Stimulated activated naive CD4-positive, alpha-beta T cell (primary cell): ENCODE data around the gene HOXB13.

Experiments used
- DNase-seq, 6 experiments: peaks; one replicate each; lab custom pipeline; 2025; lab: John Stamatoyannopoulos, UW

HOXB13 gene

DNA sequence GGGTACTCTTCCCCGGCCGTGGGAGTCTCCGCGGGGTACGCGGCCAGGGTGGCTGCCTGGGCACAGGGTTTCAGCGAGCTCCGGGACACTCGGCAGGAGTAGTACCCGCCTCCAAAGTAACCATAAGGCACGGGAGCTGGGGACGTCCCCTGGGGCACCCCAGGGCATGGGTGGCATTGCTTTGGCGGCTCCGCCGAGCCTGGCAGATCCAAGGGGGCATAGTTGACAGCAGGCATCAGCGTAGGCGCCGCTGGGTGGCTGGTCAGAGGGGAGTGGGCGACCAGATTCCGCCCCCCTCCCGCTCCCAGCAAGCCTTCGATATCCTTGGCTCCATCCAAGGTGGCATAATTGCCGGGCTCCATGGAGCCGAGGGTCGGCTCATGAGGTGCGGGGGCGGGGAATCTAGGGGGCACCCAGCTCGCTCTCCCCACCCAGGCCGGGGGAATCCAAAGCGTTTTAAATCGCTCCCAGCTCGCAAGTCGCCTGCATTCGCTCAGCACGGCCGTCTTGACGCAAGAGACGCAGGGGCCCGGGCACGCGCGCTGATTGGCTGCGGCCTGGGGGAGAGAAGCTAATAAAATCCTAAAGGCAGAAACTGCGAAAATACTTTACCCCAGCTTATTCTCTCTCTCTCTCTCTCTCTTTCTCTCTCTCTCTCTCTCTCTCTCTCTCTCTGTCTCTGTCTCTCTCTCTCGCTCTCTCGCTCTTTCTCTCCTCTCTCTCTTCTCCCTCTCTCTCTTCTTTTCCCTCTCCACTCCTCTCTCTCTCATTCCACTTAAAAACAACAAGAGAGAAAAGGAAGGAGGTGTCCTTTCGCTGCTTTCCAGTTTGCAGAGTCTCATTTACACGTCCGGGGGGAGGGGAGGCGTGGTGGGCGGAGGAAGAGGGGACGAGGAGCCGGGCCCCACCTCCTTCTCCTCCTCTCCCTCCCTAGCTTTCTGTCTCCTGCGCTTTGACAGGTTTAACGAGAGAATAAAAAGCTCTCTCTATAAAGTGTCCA lies at the start of gene HOXB13:
Gene HOXB13 (minus strand): TSS at position 519 of the 1,000 bp plus-strand sequence. CDS start 157 bp downstream, at position 362.
- DNase-seq, result peak in 3 of 6 experiments; percentile 13 to 37 (median 21)

DNA sequence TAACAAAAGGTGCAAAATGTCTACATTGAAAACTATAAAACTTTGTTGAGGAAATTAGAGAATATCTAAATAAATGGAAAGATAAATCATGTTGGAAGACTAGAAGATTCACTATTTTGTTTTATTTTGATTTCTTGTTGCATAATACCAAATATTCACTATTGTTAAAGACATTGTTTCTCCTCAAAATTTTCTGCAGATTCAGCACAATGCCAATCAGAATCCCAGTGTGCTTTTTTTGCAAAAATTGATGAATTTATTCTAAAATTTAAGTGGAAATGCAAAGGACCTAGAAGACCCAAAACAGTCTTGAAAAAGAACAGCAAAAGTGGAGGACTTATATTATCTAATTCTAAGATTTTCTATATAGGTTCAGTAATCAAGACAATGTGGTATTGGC lies 48.1 kb upstream of the HOXB13 start:
- no peak for DNase-seq

DNA sequence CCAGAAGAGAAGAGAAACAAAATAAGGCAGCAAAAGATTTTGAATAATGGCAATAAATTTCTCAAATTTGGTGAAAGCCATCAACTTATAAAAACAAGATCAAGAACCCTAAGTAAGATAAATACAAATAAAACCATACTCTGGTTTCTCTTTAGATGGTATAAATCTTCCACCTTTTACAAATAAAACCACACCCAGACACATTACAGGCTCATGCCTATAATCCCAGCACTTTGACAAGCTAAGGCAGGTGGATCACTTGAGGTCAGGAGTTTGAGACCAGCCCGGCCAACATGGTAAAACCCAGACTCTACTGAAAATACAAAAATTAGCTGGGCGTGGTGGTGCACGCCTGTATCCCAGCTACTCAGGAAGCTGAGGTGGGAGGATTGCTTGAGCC lies 44.7 kb upstream of the HOXB13 start:
- no peak for DNase-seq

DNA sequence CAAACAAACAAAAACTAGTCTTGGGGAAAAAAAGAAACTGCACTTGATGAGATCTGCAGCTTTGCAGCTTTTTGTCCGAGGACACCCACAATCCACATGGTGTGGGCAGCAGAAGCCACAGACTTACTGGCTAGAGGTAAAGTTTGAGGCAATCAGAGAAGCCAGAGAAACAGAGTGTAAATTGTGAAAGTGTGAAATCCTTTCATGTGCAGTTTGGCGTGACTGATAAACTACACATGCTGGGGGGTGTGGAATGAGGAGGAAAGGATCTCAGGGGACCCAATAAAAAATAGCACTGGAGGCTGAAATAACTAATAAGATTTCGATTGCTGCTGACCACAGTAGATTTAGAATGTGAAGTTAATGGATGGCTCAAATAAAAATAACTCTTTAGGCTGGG lies 42.4 kb upstream of the HOXB13 start:
- no peak for DNase-seq

DNA sequence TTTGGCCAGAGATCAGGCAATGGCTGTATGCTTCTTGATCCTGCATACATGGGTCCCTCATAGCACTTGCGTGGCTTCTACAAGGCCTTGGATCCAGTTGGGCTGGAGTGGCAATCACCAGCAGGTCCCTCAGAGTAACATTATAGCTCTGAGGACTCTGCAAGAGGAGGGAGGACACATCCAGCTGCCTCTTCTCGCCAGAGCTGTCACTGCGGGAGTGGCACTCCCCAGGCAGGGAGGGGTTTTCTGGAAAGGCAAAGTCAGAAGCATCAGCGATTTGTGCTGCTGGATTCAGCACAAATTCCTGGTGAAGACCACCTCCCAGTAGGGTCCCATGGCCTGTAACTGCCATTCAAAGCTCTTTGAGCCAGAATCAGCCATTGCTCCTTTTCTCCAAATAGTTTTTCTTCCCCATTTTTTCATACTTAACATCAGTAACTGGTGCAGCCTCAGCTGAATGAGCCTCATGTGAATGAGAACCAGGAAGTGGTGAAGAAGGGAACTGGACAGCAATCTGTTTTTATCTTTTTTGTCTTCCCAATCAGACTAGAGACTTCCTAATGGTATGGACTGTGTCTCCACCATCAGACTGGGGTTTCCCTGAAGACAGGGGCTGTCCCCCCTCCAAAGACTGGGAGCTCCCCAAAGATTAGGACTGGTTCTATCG lies 40.6 kb upstream of the HOXB13 start:
- DNase-seq, result no peak

DNA sequence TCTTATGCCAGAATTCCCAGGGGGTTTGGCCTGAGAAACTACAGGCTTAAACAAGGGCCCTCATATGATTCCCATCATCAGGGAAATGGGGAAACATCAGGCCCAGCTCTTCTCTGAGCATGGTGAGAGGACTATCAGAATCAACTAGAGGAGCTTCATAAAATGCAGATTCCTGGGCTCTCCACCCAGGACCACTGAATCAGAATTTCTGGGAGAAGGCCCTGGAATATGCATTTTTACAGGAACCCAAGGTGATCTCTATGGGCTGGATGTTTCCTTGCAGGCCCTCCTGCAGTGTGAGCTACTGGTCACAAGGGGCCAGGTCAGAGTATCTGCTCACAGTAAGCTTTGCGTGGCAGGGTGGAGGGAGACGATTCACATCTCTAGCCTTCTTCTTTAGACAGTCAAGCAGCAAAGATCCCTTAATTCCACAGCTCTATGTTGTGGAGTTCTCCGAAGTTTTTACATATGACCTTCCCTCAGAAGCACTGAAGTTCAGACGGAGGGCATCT lies 38.8 kb upstream of the HOXB13 start:
- DNase-seq, result no peak

DNA sequence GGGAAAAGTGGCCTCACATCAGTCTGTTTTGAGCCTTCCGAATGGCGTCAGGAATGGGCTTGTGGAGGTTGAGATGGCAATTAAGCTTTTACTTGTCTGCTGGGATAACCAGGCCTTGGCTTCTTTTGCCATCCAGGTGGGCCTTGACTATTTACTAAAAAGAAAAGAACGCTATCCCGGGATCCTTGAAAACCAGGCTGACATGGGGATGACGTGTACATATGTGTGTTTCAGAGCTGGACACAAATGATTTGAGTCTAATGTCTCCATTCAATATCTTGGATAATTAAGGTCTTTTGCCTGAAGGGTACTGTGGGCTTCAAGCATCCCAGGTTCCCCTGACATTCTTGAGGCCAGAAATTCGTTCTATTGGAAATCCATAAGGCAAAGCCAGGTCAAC lies 32.6 kb upstream of the HOXB13 start:
- no peak for DNase-seq

DNA sequence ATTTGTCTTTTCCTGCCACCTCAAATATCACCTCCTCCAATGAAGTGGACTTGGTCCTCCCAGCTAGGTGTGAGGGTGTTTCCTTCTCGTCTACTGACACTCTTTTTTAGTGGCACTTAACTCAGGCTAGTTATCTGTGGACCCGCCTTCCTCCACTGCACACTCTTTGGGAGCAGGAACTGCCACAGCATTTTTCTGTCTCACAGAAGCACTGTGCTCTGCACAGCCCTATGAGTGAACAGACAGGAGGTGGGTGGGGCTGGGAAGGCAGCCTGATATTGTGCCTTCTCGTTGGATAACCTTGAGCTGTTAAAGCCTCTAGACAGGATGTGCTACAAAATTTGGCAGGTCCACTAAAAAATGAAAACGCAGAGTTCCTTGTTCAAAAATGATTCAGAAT lies 31.9 kb upstream of the HOXB13 start:
- DNase-seq, result no peak

DNA sequence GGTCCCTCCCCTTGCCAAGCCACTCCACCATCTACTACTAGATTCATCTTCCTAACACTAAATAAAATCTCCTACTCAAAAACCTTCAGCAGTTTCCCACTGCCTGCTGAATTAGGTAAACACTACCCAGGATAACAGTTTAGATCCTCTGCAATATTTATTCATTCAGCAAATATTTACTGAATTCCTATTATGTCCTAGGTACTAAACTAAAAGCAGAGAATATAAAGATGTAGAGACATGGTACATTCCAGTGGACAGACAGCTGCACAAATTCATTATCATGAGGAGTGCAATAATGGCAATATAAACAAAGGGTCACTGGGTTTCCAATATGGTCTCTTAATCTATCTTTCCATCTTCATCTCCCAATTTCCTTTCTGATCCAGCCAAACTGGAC lies 30.7 kb upstream of the HOXB13 start:
- no peak for DNase-seq

DNA sequence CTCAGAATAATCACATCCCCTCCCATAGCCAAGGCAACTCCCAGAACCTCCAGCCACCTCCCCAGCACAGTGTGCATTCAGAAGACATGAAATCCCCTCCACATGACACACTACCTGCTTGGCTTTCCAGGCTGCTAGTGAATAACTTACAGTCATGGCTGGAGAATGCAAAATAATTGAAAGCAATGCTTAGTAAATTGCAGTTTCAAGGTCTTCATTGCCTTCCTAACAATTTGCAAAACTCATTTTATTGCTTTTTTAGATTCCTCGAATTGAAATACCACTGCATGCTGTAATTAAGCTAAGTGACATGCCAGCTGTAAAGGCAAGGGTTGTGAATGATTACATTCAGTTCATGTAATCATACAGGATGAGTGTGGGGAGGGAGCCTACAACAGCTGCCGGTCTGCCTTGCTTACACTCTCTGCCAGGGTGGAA lies 29.0 kb upstream of the HOXB13 start:
- no peak for DNase-seq

DNA sequence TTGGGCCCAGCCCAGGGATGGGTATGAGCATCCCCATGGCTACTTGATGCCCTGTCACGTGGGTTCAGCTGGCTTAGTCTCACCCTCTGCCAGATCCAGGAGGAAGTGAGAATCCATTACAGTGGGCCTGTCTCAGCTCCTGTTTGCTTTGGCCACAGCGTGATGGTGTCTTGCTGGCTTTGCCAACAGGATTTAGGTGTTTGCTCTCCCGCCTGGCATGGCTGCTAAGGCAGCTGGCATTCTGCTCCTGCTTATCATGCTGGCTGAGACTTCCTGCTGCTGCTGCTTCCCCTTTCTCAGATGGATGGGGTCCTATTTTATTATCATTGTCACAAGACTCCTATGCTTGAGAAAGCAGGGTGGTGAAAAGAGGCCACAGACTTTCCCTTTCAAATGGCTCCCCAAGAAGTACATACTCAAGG lies 28.3 kb upstream of the HOXB13 start:
- DNase-seq, result no peak

DNA sequence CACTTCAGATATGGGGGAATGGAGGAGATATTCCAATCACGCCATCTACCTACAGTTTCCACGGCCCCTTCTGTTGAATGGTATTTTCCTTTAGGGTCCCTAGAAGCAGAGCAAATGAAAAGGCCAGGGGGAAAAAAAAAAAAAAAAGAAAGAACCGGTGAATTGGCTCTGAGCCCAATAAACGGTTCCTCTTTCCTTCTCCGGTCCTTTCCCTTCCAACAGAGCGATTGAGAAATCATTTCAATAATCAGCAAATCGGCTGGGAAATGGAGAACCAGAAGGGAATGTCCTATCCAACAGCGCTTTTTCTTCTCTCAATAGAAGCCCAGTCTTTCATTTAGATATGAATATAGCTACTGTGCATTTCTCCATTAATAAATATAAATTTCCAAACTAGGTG lies 26.8 kb upstream of the HOXB13 start:
- no peak for DNase-seq

DNA sequence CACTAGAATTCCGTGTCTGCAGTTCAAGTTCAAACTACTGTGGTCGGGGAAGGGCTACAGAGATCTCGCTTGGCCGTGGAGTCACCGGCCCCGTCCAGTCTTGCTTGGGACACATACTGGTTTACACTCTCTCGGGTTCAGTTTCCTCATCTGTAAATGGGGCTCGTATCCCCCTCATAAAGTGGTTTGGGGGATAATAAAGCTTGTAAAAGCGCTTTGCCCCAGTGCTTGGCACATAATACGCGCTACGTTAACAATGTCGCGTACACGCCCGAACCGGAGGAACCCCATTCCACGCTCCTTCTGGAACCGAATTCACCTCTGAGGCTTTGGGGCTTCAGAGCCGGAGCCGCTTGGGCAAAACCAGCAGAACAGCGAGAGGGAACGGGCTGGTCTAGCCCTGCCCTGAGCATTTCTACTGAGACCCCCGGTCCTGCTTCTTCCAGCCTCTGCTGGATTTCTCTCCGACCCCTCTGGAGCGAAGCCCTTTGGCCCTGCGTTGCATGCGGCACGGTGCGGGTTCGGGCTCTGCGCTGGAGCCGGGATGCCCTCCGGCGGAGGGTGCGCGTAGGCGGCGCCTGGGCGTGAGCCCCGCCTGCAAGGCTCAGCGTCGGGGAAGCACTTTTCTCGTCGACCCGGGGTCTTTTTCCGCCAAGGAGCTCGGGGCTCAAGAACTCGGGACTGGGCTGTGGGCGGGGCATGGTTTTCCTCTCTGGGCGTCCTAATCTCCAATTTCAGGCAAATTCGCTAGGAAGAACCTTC lies 26.1 kb upstream of the HOXB13 start:
- no peak for DNase-seq

DNA sequence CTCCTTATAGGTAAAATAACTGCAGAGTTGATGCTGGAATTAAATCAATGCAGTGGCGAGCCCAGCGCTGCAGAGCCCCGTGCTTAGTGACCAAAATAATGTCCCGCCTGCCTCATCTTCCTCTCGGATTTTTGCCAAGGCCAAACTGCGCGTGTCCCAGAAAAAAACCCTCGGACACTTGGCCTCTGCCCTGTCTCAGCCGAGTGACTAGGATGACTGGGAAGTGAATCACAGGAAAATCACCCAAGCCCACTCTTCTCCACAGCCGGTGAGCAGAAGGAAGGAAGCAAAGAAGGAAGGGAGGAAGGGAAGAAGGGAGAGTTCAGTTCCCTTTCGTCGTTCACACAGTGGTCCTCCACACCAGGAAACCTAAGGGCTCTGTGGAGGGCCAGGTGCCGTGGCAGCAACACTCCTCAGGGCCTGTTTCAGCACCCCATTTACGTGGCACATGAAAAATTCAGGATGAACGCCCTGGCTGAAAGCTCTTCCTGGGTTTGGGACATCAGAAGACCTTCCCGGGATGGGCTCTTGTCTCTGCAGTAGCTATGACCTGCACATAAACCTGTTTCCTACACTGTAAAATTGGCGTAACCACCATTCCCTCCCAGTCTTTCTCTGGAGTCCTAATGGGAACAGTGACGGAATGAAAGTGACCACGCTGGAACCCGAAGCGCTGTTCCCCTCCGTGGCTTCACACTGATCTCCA lies 25.4 kb upstream of the HOXB13 start:
- no peak for DNase-seq

DNA sequence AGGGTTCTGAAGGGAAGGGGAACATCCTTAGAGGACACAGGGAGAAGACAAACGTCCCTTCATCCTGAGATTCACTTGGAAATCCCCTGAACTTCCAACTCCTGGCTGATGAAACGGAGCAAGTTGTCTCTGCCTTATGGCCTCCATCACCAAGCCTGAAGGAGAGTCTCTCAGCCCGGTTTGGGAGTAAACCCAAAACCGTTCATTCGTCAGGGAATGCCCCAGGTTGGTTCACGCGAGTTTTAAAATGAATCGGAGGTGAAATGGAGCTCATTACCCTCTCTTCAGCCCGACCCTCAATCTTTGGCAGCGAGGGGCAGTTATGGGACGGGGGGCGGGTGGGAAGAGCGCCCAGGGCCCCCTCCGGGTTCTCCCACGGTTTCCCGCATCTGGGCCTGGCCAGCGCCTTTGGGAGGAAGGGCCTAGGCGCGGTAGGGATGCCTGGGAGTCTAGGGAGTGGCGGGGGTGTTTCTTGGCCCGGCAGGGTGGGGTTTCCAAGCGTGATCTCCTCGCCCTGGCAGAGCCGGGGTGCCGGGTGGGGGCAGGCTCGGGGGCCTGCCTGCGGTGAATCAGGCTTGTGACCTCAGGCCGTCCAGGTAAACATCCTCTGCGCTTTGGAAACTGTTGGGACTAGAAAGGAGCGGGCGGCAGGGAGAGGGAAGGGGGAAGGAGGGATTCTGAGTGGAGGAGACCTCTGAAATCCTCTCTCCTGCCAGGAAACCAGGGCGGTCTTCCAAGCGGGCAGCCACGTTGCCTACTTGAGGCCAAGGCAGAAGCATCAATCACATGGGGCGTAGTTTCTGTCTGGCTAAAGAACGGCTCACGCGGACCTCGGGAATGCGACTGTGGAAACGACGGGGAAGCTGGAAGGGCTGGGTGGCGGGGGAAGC lies 24.1 kb upstream of the HOXB13 start:
- DNase-seq, result no peak

DNA sequence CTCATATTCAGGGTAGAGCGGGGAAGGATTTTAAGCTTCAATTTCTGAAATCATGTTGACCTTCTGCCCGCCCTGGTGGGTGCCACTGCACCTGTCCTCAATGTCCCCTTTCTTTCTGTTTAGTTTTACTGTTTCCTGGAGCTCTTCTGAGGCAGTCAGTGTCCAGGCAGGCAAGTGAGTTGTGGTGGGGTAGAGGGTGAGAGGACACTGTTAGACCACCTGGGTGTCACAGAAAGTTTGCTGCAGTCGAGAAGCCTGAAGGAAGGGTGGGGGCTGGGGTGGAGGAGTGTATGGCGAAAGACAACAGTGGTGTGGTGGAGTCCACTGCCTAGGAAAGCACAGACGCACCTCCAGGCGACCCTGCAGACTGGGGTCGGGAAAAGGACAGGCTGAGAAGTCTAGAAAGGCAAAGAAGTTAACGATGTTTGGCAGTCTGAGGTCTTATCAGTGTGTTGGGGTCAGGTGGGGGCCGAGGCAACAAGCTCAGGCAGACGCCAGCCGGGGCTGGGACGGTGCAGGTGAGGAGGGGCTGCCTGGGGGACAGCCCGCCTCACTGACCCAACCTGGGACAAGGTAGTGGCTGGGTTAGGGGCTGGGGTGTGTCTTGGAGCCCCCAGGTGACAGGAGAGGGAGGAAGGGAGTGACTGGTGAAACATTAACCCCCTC lies 23.3 kb upstream of the HOXB13 start:
- DNase-seq, result no peak

DNA sequence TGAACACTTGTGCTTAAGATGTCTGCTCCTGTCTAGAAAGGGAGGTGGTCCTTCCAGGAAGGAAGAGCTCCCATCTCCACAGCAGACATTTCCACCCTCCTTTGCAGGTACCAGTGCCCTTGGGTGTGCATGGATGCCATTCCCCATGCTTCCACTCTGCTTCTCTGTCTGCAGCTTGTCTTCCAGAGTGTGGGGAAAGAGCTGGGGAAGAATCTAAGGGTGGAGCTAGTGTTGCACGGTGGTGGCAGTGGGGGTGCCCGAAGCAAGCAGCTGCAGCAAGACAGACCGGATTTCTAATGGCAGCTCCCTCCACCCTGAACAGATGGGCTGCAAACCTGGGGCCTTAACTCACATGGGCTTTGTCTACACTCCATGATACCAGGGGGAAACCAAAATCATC lies 22.6 kb upstream of the HOXB13 start:
- no peak for DNase-seq

DNA sequence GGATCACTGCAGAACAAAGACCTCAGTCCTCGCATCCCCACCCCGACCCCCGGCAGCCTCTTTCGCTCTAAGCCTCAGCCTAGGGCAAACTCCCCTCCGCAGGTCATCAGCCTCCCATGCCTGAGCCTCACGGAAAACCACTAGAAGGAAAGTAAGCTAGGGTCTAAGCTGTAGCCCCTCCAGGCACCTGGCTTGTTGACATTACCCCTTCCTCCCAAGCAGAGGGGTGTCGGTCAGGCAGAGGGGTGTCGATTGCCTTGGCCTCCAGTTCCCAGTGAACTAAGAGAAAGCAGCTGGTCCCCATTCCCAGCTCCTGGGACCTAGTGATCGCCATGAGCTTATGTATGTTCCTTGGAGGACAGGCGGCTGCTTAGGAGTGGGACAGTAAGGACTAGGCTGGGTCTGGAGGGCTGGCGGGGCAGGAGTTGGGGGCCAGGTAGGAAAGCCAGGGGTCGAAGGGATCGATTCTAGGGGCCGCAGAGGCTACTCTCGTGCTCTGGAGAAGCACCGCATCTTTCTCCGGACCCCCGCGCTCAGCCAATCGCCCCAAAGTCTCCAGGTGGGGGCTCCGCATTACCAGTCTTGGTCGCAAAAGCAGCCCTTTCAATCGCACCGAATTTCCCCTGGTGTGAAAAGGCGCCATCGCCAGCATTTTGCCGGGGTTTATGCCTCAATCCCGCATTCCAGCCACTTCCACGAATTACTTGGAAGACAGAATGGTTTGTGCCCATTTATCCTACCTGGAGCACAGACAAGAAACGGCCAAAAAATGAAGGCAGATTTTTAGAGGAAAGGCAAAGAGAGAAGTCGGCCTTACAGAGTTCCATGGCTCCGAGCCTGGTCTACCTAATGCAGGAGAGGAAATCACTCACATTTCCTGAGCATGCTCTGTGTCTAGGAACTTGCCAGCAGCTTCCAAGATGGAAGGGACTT lies 21.3 kb upstream of the HOXB13 start:
- DNase-seq, result no peak
